ENCODE results near the gene TRIO. TPM values are rescaled to one million over a fixed set of nuclear protein-coding genes. Genes with fewer than 3 reads are reported as not detected.

The TRIO gene
- polyA plus RNA-seq, 1 of the 3 experiments (the other 2 are of a cell fraction): 229 TPM

DNA sequence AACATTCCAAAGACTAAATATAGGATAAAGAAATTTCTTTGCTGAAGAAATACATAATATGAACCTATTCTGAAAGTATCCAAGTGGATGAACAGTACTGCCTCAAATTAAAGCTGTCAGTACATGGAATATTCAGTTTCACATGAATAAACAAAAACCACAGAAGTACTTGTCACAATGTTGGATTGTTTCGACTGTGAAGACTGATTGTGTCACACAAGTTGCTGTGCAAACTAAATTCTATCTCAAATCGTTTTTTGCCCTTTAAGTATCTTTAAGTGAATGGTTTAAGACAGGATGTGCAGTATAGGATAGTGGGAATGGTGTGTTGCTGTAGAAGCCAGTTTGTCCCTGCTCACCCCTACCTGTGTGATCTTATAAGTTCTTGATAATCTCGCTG, 301.0 kb downstream of the TRIO start:
- H3K36me3 ChIP-seq (replicated peaks in 1 of 2; ENCODE audit: control insufficient read depth in 1 of 2, insufficient read depth in 2 of 2, low read length in 1 of 2): peaks cover 34 to 45% of the 10 kb centered on the region in 2 experiments
- no peaks in the 10 kb centered on the region for H4K20me1 ChIP-seq (ENCODE audit: insufficient read depth)
- no peaks in the 10 kb centered on the region for H3K27me3 ChIP-seq (ENCODE audit: insufficient read depth)
- H3K4me2 ChIP-seq: peak overlapping the region; percentile 79
- 25% methylated on average over 3 of the region's 3 CpGs for WGBS (ENCODE audit: low lambda C conversion rate)
- H3F3A ChIP-seq (replicated peaks; ENCODE audit: insufficient read depth): peaks cover 92% of the 10 kb centered on the region
- peak overlapping the region; percentile 80 to 84; a peak in 3 of 4 replicates for H3K4me3 ChIP-seq (ENCODE audit: low read depth in 2 of 2, low read length in 1 of 2)
- DNase-seq: no peak
- TF ChIP-seq YY1 (IDR thresholded peaks at IDR 0.05; ENCODE audit: low read depth) (no peak), JUND (IDR thresholded peaks at IDR 0.05) (no peak), RFX5 (IDR thresholded peaks at IDR 0.05; ENCODE audit: low read length) (no peak)
- TF ChIP-seq, protein P1, sequence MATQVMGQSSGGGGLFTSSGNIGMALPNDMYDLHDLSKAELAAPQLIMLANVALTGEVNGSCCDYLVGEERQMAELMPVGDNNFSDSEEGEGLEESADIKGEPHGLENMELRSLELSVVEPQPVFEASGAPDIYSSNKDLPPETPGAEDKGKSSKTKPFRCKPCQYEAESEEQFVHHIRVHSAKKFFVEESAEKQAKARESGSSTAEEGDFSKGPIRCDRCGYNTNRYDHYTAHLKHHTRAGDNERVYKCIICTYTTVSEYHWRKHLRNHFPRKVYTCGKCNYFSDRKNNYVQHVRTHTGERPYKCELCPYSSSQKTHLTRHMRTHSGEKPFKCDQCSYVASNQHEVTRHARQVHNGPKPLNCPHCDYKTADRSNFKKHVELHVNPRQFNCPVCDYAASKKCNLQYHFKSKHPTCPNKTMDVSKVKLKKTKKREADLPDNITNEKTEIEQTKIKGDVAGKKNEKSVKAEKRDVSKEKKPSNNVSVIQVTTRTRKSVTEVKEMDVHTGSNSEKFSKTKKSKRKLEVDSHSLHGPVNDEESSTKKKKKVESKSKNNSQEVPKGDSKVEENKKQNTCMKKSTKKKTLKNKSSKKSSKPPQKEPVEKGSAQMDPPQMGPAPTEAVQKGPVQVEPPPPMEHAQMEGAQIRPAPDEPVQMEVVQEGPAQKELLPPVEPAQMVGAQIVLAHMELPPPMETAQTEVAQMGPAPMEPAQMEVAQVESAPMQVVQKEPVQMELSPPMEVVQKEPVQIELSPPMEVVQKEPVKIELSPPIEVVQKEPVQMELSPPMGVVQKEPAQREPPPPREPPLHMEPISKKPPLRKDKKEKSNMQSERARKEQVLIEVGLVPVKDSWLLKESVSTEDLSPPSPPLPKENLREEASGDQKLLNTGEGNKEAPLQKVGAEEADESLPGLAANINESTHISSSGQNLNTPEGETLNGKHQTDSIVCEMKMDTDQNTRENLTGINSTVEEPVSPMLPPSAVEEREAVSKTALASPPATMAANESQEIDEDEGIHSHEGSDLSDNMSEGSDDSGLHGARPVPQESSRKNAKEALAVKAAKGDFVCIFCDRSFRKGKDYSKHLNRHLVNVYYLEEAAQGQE (IDR thresholded peaks at IDR 0.05; ENCODE audit: low read depth, low read length): no peak
- H3K4me1 ChIP-seq (ENCODE audit: control insufficient read depth in 1 of 2, insufficient read depth in 2 of 2, low read depth in 1 of 2, low read length in 1 of 2): peaks cover 60 to 71% of the 10 kb centered on the region in 2 experiments
- no peaks in the 10 kb centered on the region for H3K9me2 ChIP-seq
- peaks cover 85% of the 10 kb centered on the region for H3K79me2 ChIP-seq (ENCODE audit: insufficient read depth)
- CTCF ChIA-PET: interaction anchor here (0.7 to 3.4 kb wide), 4 partner anchors 15 to 204 kb away, joined by 3 to 11 read pairs (median 4); no protein-coding TSS in a partner anchor
- H2AFZ ChIP-seq (ENCODE audit: low read depth): no peak overlapping the region
- POLR2A ChIA-PET: no interaction called here
- peak overlapping the region; percentile 88 for H3K9ac ChIP-seq
- H3K27ac ChIP-seq (ENCODE audit: low read depth in 2 of 2, low read length in 1 of 2): peak overlapping the region; percentile 98 to 100
- no peaks in the 10 kb centered on the region for H3K9me3 ChIP-seq

DNA sequence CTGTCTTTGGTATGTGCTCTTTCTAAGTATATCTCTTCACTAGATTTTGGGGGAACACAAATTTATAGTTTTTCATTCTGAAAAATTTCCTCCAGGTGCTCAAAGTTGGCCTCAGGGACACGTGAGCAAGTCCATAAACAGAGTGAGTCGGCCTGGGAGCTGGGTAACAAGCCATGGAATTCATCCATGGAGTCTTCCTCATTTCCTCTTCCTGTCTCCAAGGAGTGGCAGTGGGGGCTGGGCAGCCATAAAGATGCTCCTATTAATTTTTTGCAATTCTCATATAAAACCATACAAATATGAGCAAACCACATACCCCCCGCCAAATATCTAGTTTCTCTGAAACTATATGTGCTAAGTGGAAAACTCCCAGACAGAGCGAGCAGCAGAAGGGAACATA, 301.9 kb downstream of the TRIO start:
- Histone ChIP-seq H4K20me1 (ENCODE audit: insufficient read depth) (no peaks in the 10 kb centered on the region), H3K27me3 (ENCODE audit: insufficient read depth) (no peaks in the 10 kb centered on the region), H3K4me2 (peak overlapping the region; percentile 79), H3K27ac (ENCODE audit: low read depth in 2 of 2, low read length in 1 of 2) (peak overlapping the region; percentile 98 to 100), H3K4me1 (ENCODE audit: control insufficient read depth in 1 of 2, insufficient read depth in 2 of 2, low read depth in 1 of 2, low read length in 1 of 2) (peaks cover 59 to 72% of the 10 kb centered on the region in 2 experiments), H3K9me3 (no peaks in the 10 kb centered on the region), H2AFZ (ENCODE audit: low read depth) (no peak overlapping the region), H3K9me2 (no peaks in the 10 kb centered on the region), H3K9ac (peak overlapping the region; percentile 88), H3F3A (replicated peaks; ENCODE audit: insufficient read depth) (peaks cover 92% of the 10 kb centered on the region), H3K4me3 (ENCODE audit: low read depth in 2 of 2, low read length in 1 of 2) (peak overlapping the region; percentile 80 to 84; a peak in 3 of 4 replicates), H3K36me3 (replicated peaks in 1 of 2; ENCODE audit: control insufficient read depth in 1 of 2, insufficient read depth in 2 of 2, low read length in 1 of 2) (peaks cover 34 to 45% of the 10 kb centered on the region in 2 experiments), H3K79me2 (ENCODE audit: insufficient read depth) (peaks cover 85% of the 10 kb centered on the region)
- ChIA-PET CTCF (interaction anchor here (1.2 to 3.4 kb wide), 2 partner anchors 27 to 203 kb away, joined by 4 to 11 read pairs; no protein-coding TSS in a partner anchor), POLR2A (no interaction called here)
- TF ChIP-seq CHD2 (IDR thresholded peaks at IDR 0.05; ENCODE audit: low read length, partially characterized antibody) (peak; percentile 20), GABPA (IDR thresholded peaks at IDR 0.05; ENCODE audit: low read depth) (peak; percentile 50), TCF12 (IDR thresholded peaks at IDR 0.05) (peak; percentile 41; the same call in 1 of the 2 replicates), ELF1 (IDR thresholded peaks at IDR 0.05) (0 out of 2 replicates have a peak, but pooled peaks have one; percentile 15), POLR2AphosphoS5 (IDR thresholded peaks at IDR 0.05; ENCODE audit: low read depth, low read length) (no peak; the same call in 1 of the 2 replicates), RAD21 (IDR thresholded peaks at IDR 0.05; ENCODE audit: low read length) (no peak), FOXM1 (IDR thresholded peaks at IDR 0.05; ENCODE audit: low read depth) (no peak), NFIC (IDR thresholded peaks at IDR 0.05; ENCODE audit: borderline replicate concordance) (no peak), GATA2 (CRISPR knock-in tag; IDR thresholded peaks at IDR 0.05) (no peak), JUND (IDR thresholded peaks at IDR 0.05) (no peak), TEAD4 (IDR thresholded peaks at IDR 0.05; ENCODE audit: borderline replicate concordance, insufficient read depth) (peak; percentile 33; the same call in 1 of the 2 replicates), YY1 (IDR thresholded peaks at IDR 0.05; ENCODE audit: low read depth) (no peak)
- TF ChIP-seq, protein P2, sequence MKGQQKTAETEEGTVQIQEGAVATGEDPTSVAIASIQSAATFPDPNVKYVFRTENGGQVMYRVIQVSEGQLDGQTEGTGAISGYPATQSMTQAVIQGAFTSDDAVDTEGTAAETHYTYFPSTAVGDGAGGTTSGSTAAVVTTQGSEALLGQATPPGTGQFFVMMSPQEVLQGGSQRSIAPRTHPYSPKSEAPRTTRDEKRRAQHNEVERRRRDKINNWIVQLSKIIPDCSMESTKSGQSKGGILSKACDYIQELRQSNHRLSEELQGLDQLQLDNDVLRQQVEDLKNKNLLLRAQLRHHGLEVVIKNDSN (IDR thresholded peaks at IDR 0.05; ENCODE audit: borderline replicate concordance, low read depth): peak; percentile 54; the same call in 1 of the 2 replicates
- TF ChIP-seq, protein P3, sequence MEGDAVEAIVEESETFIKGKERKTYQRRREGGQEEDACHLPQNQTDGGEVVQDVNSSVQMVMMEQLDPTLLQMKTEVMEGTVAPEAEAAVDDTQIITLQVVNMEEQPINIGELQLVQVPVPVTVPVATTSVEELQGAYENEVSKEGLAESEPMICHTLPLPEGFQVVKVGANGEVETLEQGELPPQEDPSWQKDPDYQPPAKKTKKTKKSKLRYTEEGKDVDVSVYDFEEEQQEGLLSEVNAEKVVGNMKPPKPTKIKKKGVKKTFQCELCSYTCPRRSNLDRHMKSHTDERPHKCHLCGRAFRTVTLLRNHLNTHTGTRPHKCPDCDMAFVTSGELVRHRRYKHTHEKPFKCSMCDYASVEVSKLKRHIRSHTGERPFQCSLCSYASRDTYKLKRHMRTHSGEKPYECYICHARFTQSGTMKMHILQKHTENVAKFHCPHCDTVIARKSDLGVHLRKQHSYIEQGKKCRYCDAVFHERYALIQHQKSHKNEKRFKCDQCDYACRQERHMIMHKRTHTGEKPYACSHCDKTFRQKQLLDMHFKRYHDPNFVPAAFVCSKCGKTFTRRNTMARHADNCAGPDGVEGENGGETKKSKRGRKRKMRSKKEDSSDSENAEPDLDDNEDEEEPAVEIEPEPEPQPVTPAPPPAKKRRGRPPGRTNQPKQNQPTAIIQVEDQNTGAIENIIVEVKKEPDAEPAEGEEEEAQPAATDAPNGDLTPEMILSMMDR (IDR thresholded peaks at IDR 0.05): no peak
- TF ChIP-seq, protein P1 (IDR thresholded peaks at IDR 0.05; ENCODE audit: low read depth, low read length): peak; percentile 45; the same call in 1 of the 2 replicates
- TF ChIP-seq, protein P4, sequence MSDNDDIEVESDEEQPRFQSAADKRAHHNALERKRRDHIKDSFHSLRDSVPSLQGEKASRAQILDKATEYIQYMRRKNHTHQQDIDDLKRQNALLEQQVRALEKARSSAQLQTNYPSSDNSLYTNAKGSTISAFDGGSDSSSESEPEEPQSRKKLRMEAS (IDR thresholded peaks at IDR 0.05; ENCODE audit: low read depth): no peak; the same call in 1 of the 2 replicates
- DNase-seq: no peak
- 42% methylated on average over 4 of the region's 4 CpGs for WGBS (ENCODE audit: low lambda C conversion rate)
